Heart left ventricle (tissue), 16 donors: ENCODE data around the gene RAB20. TPM values are rescaled to one million over a fixed set of nuclear protein-coding genes. Genes with fewer than 3 reads are reported as not detected.
A peak's percentile ranks its signal among the peaks of the same experiment; 100 is the strongest.

Experiments used
- ATAC-seq, 4 donors: fragments of 200-7000 bp; cut with Tn5 transposase; one replicate each; pipeline ENCODE4 v1.9.1; 2020 to 2022; ENCODE audit warnings: moderate library complexity in 4 of 4, mild to moderate bottlenecking in 3 of 4, moderate number of reproducible peaks in 1 of 4
- DNase-seq, 5 donors: peaks; one replicate each; pipeline ENCODE4 v3.0.0-alpha.2; 2020
- H3K27ac ChIP-seq, 12 donors: fragments of 200-600 bp; sonication (generic) in 4 of 12; one replicate each; pipeline versions ENCODE4 v1.5.0 to v1.8.0; 2016 to 2022; ENCODE audit warnings: mild to moderate bottlenecking in 2 of 12
- H3K27me3 ChIP-seq, 9 donors: fragments of 200-600 bp; sonication (generic) in 2 of 9; one replicate each; pipeline versions ENCODE4 v1.5.1 to v1.8.0; 2016 to 2022; ENCODE audit warnings: mild to moderate bottlenecking in 3 of 9
- H3K36me3 ChIP-seq, 9 donors: fragments of 200-600 bp; sonication (generic) in 2 of 9; one replicate each; pipeline versions ENCODE4 v1.5.0 to v1.8.0; 2018 to 2022; ENCODE audit warnings: mild to moderate bottlenecking in 2 of 9
- H3K4me1 ChIP-seq, 12 donors: fragments of 200-600 bp; sonication (generic) in 4 of 12; one replicate each; pipeline versions ENCODE4 v1.5.0 to v1.8.0; 2016 to 2022; ENCODE audit warnings: mild to moderate bottlenecking in 3 of 12
- H3K4me3 ChIP-seq, 12 donors: fragments of 200-600 bp; sonication (generic) in 4 of 12; one replicate each; pipeline versions ENCODE4 v1.5.0 to v1.8.0; 2017 to 2022; ENCODE audit warnings: mild to moderate bottlenecking in 9 of 12, moderate library complexity in 4 of 12
- H3K9me3 ChIP-seq, 12 donors: fragments of 200-600 bp; sonication (generic) in 4 of 12; one replicate each; pipeline versions ENCODE4 v1.5.0 to v1.8.0; 2016 to 2022; ENCODE audit warnings: mild to moderate bottlenecking in 1 of 12
- CTCF ChIP-seq, 12 donors: fragments of 200-600 bp; sonication (generic) in 4 of 12; IDR thresholded peaks; one replicate each; pipeline versions ENCODE4 v1.5.0 to v1.8.0; 2018 to 2022; ENCODE audit warnings: antibody characterized with exemption in 12 of 12, mild to moderate bottlenecking in 5 of 12
- POLR2A ChIP-seq, 2 donors: fragments of 450-650 bp; IDR thresholded peaks; one replicate each; pipeline ENCODE4 v1.6.1; 2017; ENCODE audit warnings: antibody characterized with exemption in 2 of 2, mild to moderate bottlenecking in 2 of 2, moderate library complexity in 2 of 2
- WGBS, 4 donors: extraction: QIAGEN DNeasy Blood & Tissue Kit in 2 of 4; methylation state at CpG; one replicate each; pipeline versions ENCODE4 v1.1.5 to v1.1.7; 2013 to 2018; 5-methylcytosine and 5-hydroxymethylcytosine counted together
- intact Hi-C, 10 donors: fragments of 100-400 bp; cut with DNase I; formaldehyde crosslinking; loops; one replicate each; pipeline versions ENCODE4 v1.11.1 to v1.14.2; 2022
- polyA plus RNA-seq, 2 donors: library from polyadenylated mRNA; stranded (reverse); fragments of 200-250 nt; gene quantifications; one replicate each; pipeline ENCODE4 v1.2.3, GENCODE V29; 2013
- total RNA-seq, 9 donors: library from RNA; depleted of rRNA in 2 of 9; stranded (reverse); fragments of >200 nt in 2 of 9; fragmentation: NEBNext Ultra II Directional in 3 of 9; extraction: Animal tissue kit (Norgen Biotek cat#: 25700) in 3 of 9; gene quantifications; one replicate each; pipeline versions ENCODE4 v1.1.0 to v1.2.4, GENCODE V29; 2016 to 2023
- donor health status: ischemic (EF 13 %, LVEDD 7.1; RV severe dilation, severe dysfunction).
- donor health status: healthy with polysubstance abuse.
- donor health status: DM: no; HTN: yes; CAD: no.
- donor health status: DM: no; HTN: no; CAD: no.
- donor health status: ischemic (EF 25% LVEDD 6.9; RV normal size, moderate dysfunction).
- donor health status: ischemic (EF 25% LVEDD 5.7; RV mildly dilated, moderate dysfunction).
- donor health status: healthy.
- donor health status: DM: yes; HTN: yes; CAD: no.
- donor health status: ischemic (EF 35%, LVEDD 5.7; RV mildly dilated, moderate dysfunction).
- donor health status: nonischemic (EF 11% LVEDD 7.7; RV severe dilation, severe dysfunction).
- donor health status: DM: yes; HTN: yes; CAD: no.
- donor health status: PGD.
- donor health status: ischemic (EF 29% LVEDD 5.4; RV normal size, mild dysfunction).
- donor health status: nonischemic (EF 23%, LVEDD 6.1; RV moderate dilation, normal function).

Gene RAB20
- total and polyA plus RNA-seq, 11 donors = 5.5 to 30.2 (median 13.7) TPM

GRCh38 chr13:110500341-110500740 lies 61.2 kb downstream of the RAB20 start:
- intact Hi-C loops = loop anchor here in 1 of 10 donors (10.0 kb wide), 1 partner anchor 64 kb away; the partner anchor contains the start of gene RAB20
- H3K36me3 ChIP-seq = peaks cover 0 to 96% (median 93%) of the 10 kb centered on the region in 9 donors
- no peaks in the 10 kb centered on the region for H3K27me3 ChIP-seq
- WGBS, 4 donors = 89 to 91% (median 90%) methylated on average over 3 of the region's 3 CpGs
- ATAC-seq = no peak
- H3K4me3 ChIP-seq = no peak overlapping the region
- H3K9me3 ChIP-seq = no peaks in the 10 kb centered on the region
- DNase-seq = peak in 1 of 5 donors; percentile 6
- no peak for TF ChIP-seq POLR2A (IDR thresholded peaks at IDR 0.05)
- no peak for TF ChIP-seq CTCF (IDR thresholded peaks at IDR 0.05)
- H3K4me1 ChIP-seq = peaks cover 0 to 13% (median 6%) of the 10 kb centered on the region in 12 donors
- no peak overlapping the region for H3K27ac ChIP-seq

- H3K4me3 ChIP-seq = no peak overlapping the region
- H3K4me1 ChIP-seq = peaks cover 0 to 13% (median 6%) of the 10 kb centered on the region in 12 donors
- no peaks in the 10 kb centered on the region for H3K27me3 ChIP-seq
- peaks cover 0 to 98% (median 93%) of the 10 kb centered on the region in 9 donors for H3K36me3 ChIP-seq
- ATAC-seq (no peak), DNase-seq (no peak)
- intact Hi-C loops = loop anchor here in 1 of 10 donors (10.0 kb wide), 1 partner anchor 65 kb away; the partner anchor contains the start of gene RAB20
- no peak overlapping the region for H3K27ac ChIP-seq
- H3K9me3 ChIP-seq = no peaks in the 10 kb centered on the region
- WGBS, 4 donors = 88 to 89% (median 88%) methylated on average over 10 of the region's 10 CpGs
- TF ChIP-seq CTCF (IDR thresholded peaks at IDR 0.05) = no peak
- TF ChIP-seq POLR2A (IDR thresholded peaks at IDR 0.05) = no peak
Measured at GRCh38 chr13:110499621-110500281, 61.8 kb downstream of the RAB20 start.

- peaks cover 0 to 96% (median 93%) of the 10 kb centered on the region in 9 donors for H3K36me3 ChIP-seq
- intact Hi-C loops = no loop called here
Measured at GRCh38 chr13:110498765-110499164, 62.8 kb downstream of the RAB20 start.

More at GRCh38 chr13:110498765-110499164, 62.8 kb downstream of the RAB20 start:
- Histone ChIP-seq H3K27ac (no peak overlapping the region), H3K4me3 (no peak overlapping the region), H3K9me3 (no peaks in the 10 kb centered on the region), H3K27me3 (no peaks in the 10 kb centered on the region), H3K4me1 (peaks cover 0 to 10% (median 5%) of the 10 kb centered on the region in 12 donors)
- DNase-seq (peak in 2 of 5 donors; percentile 25 to 26), ATAC-seq (no peak)
- 89 to 93% (median 92%) methylated on average over 10 of the region's 10 CpGs for WGBS, 4 donors
- TF ChIP-seq CTCF (IDR thresholded peaks at IDR 0.05) (no peak), POLR2A (IDR thresholded peaks at IDR 0.05) (no peak)
